ENCODE measurements around the gene PDE2A.

GRCh38 chr11:72712841-72713240 is 38.6 kb upstream of the PDE2A start:
- TF ChIP-seq CTCF (IDR thresholded peaks at IDR 0.05; ENCODE audit: low read depth, low read length) (no peak), EZH2phosphoT487 (IDR thresholded peaks at IDR 0.05; ENCODE audit: low read depth) (no peak)
